AG04449 (cell line): ENCODE data around the gene HECTD4.

Experiments
- CTCF ChIA-PET: fragments of 350-600 bp; formaldehyde crosslinking; extraction: SDS; loops from one replicate; lab custom pipeline; 2021; ENCODE audit warnings: antibody characterized with exemption; lab: Yijun Ruan, JAX
- POLR2A ChIA-PET: fragments of 400-600, 350-600 bp; formaldehyde crosslinking; extraction: SDS; loops from one replicate; lab custom pipeline; 2020; ENCODE audit warnings: antibody characterized with exemption, inconsistent platforms; lab: Yijun Ruan, JAX
- DNase-seq: peaks from one replicate; pipeline ENCODE4 v3.0.0-alpha.2; 2010; ENCODE audit warnings: low read depth, low spot score
- H3K4me3 ChIP-seq: 2 replicates; pipeline ENCODE4 v1.5.1; 2011; ENCODE audit warnings: low read depth, mild to moderate bottlenecking, control low read depth, low read length
- CTCF ChIP-seq: IDR thresholded peaks from one replicate; pipeline ENCODE4 v1.5.1; 2011; ENCODE audit warnings: mild to moderate bottlenecking, moderate library complexity, low read length, control low read depth, inconsistent platforms; ENCODE audit not compliant: insufficient read depth; ENCODE audit errors: missing control alignments

Gene HECTD4

GRCh38 chr12:112285600-112286401, 96.4 kb downstream of the HECTD4 start:
- ChIA-PET CTCF (interaction anchor here (1.0 to 1.4 kb wide), 2 partner anchors 10 to 13 kb away, joined by 3 read pairs; no protein-coding TSS in a partner anchor), POLR2A (no interaction called here)
- TF ChIP-seq CTCF, result no peak
- no peak for DNase-seq
- no peak overlapping the region for H3K4me3 ChIP-seq

- no peak for TF ChIP-seq CTCF
- no peak for DNase-seq
- H3K4me3 ChIP-seq, result no peak overlapping the region
- POLR2A ChIA-PET, result no interaction called here
- CTCF ChIA-PET, result no interaction called here
Observed at GRCh38 chr12:112283546-112283945, 98.7 kb downstream of the HECTD4 start.

GRCh38 chr12:112282920-112283319, 99.3 kb downstream of the HECTD4 start:
- no peak overlapping the region for H3K4me3 ChIP-seq
- POLR2A ChIA-PET, result no interaction called here
- no peak for TF ChIP-seq CTCF
- no peak for DNase-seq
- CTCF ChIA-PET, result no interaction called here

GRCh38 chr12:112275836-112276235, 106.4 kb downstream of the HECTD4 start:
- ChIA-PET CTCF (interaction anchor here (1.3 kb wide), 1 partner anchor 10 kb away, joined by 3 read pairs; no protein-coding TSS in a partner anchor), POLR2A (no interaction called here)

GRCh38 chr12:112275207-112275606, 107.0 kb downstream of the HECTD4 start:
- POLR2A ChIA-PET, result no interaction called here
- no peak overlapping the region for H3K4me3 ChIP-seq
- no peak for TF ChIP-seq CTCF
- CTCF ChIA-PET, result interaction anchor here (1.3 kb wide), 1 partner anchor 11 kb away, joined by 3 read pairs; no protein-coding TSS in a partner anchor
- DNase-seq, result no peak

More at GRCh38 chr12:112275836-112276235, 106.4 kb downstream of the HECTD4 start:
- DNase-seq, result no peak
- TF ChIP-seq CTCF, result no peak
- no peak overlapping the region for H3K4me3 ChIP-seq

- POLR2A ChIA-PET, result no interaction called here
- TF ChIP-seq CTCF, result no peak
Observed at GRCh38 chr12:112270673-112271072, 111.6 kb downstream of the HECTD4 start.

More at GRCh38 chr12:112270673-112271072, 111.6 kb downstream of the HECTD4 start:
- H3K4me3 ChIP-seq, result no peak overlapping the region
- CTCF ChIA-PET, result interaction anchor here (1.1 to 1.4 kb wide), 3 partner anchors 9 to 117 kb away, joined by 3 read pairs; no protein-coding TSS in a partner anchor
- DNase-seq, result no peak
